ENCODE measurements around the gene MIER1.

Gene MIER1

DNA sequence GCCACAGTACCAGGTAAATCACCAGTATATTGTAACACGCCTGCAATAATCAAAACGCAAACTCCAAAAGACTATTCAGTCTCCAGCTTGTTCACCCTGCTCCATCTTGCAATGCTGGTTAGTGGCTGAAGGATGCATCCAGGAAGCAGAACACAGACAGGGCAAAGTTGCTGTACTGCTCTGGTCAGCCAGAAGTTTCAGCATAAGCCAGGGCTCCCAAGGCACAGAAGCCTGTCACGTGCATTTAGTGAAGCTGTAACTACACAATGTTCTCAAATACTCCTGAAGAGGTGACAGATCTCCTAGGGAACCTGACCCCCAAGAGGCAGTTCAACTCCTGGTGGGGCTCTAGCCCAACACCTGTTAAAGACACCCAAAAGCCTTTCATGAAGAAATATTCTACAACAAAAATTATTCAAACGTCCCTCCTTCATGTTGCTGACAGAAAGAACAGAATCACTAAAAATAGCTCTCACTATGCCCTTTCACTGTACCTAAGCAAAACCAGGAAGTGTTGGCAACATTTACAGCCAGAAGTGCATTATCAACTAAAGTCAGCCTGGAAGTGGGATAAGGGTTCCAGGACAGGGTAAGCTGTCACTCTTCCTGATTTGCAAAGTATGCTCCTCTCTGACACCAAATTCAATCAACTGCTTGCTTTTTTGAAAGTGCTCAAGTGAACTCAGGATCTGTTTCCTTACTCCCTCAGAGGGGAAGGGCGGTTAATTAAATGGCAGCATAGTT, 77.1 kb downstream of the MIER1 start:
- peak; percentile 37 for DNase-seq

DNA sequence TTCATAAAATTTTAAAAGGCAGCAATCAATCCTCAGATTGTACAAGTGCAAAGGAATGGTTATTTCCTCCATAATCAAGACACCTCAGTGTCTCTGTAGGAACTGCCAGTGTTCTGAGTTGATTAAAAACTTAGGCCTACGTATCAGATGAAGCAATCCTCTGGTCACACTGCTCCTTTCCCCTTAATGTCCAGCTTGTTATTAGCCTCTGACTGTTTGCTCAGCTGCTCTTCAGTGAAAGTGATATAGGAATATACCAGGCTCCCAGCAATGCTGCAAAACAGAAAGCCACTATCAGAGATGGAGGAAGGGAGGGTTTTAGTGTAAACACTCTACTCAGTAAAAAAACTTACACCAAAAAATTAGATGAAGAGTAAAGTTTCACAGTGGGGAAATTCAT, 79.4 kb downstream of the MIER1 start:
- peak; percentile 88 for DNase-seq

DNA sequence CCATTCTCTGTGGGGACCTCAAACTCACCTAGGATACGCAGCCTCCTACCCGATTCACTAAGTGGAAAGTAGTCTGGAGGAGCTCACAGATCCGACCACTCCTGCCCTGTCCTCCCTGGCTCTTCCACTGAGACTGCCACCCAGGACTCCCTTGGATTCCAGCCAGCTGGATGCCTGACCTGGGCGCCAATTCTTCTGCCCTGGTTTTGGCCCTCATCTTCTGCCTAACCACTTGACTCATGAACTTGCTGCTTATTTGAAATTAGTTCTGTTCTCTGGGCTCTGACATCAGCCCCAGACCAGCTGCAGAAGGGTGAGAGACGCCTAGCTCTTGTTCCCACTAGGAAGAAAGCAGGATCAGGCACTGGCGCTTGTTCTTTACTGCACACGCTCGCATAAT, 80.3 kb downstream of the MIER1 start:
- DNase-seq = peak; percentile 5

DNA sequence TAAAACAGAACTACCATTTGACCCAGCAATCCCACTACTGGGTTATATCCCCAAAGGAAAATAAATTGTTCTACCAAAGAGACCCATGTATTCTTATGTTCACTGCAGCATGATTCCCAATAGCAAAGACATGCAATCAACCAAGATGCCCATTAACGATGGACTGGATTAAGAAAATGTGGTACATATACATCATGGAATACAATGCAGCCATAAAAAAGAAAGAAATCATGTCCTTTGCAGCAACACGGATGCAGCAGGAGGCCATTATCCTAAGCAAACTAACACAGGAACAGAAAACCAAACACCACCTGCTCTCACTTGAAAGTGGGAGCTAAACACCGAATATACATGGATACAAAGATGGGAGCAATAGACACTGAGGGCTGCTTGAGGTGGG, 85.0 kb downstream of the MIER1 start:
- DNase-seq = no peak

DNA sequence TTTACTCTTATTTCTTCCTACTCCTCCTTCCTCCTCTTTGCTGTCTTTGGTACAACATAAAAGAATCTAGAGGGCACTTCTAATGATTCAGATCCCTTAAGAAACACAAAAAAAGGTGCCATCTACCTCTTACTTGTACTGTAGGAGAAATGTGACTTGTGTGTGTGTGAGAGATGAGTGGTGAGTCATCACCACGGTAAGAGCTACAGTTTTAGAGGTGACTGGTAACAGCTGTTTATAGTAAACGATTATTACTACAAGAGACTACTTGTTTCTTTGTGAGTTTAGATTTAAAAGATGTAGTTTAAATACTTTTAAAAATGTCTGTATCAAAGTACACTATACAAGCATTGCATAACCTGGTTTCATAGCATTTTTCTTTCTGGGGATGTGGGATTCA, 88.8 kb downstream of the MIER1 start:
- DNase-seq = no peak

DNA sequence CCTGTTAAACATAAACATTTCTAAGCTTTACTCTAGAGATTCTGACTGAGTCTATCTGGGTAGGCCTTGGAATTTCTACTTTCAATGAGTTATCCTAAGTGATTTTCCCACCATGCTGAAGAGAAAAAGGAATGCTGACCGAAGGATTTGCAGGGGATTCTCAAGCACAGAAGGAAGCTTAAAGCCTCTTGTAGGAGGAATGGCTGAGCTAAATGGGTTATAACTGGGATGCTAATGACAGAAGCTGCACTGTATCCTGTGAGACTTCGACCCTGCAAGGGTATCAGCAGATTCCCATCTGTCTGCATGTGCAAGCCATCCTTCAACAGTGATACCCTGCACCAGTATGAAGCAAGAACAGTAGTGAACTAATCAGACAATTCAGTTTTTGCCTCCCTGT, 93.8 kb downstream of the MIER1 start:
- DNase-seq = no peak

DNA sequence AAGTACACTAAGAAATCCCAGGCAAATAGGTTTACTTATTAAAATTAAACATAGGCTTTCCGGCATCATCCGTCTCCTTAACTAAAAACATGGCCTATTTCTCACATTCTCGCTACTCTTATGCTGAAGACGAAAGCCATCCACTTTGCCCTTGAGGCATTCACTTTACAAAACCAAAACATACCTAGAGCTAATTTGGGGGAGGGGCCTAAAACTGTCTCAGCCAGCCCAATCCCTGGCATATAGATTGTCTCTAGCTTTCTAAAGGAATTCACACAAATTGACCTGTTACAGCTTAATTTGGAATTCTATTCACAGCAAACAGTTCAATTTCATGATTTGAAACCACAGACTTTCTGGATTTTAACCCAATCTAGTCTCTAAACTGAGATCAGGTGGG, 94.3 kb downstream of the MIER1 start:
- no peak for DNase-seq

DNA sequence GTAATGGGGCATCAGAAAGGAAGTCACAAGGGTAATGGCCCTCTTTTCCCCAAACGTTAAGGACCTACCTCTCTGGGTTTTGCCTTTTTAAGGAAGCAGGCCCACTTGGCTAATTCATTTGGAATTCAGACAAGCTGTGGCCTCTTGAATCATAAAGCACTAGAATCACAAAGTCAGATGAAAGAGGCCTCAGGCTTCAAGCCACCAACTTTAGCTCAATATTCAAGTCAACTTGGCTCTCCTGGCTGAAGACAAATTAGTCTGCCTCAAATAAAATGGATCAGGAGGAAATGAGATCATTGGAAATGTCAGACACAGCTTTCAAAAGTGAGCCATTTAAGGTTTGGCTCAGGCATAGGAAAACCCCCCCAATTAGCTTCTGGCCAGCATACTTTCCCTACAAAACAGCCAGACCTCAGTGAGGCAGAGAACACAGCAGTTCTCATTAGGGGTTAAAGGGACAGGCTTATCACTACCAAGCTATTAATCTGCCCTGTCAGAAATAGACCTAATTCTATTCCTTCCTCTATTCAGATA, 94.9 kb downstream of the MIER1 start:
- DNase-seq = no peak

DNA sequence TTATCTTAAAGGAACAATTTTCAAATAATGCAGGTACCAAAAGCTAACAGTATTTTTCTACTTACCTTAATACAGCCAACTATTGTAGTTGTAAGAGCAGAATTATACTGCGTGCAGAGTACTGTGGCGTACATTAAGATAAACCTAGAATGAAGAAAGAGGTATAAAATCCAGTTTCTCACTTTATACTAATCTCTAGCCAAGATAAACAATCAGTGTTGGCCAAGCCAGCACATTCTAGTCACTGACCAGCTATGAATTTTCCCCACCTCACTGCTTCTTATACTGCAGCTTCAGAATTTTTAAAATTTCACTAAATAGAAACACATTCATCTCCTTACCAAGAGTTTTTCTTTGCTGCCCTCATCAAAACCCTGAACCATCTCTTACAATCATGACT, 95.5 kb downstream of the MIER1 start:
- DNase-seq = no peak

DNA sequence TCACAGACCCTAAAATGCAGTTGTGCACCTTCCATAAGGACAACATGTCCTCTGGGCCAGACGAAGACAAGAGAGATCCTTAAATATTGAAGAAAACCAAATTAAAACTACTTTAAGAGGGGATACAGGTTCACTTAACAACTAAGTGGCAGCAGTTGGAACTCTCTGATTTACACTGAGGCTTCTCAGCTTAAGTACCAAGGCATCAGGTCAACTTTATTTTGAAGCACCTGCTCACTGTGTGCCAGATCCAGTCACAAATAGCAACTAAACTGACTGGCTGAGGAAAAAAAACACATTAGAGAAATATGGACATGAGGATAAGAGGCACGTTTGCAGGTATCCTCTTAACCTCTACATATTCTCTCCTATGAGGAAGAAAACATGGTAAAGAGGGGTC, 96.0 kb downstream of the MIER1 start:
- no peak for DNase-seq

DNA sequence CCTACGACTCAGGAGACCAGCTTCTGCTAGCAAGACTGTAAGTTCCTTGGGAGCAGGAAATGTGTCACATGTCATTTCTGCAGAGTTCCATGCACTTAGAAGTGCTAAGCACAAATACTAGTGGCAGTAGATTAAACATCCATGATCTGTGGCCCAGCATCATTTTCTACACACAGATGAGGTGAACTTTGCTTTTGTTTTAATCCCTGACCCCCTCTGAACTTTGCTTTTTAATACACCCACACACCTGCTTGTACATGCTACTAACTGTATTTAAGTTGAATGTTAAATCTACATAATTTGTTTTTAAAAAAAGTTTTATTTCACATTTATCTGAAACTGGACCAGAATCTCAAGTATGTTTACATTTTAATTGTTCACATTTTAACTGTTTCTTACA, 104.7 kb downstream of the MIER1 start:
- no peak for DNase-seq

DNA sequence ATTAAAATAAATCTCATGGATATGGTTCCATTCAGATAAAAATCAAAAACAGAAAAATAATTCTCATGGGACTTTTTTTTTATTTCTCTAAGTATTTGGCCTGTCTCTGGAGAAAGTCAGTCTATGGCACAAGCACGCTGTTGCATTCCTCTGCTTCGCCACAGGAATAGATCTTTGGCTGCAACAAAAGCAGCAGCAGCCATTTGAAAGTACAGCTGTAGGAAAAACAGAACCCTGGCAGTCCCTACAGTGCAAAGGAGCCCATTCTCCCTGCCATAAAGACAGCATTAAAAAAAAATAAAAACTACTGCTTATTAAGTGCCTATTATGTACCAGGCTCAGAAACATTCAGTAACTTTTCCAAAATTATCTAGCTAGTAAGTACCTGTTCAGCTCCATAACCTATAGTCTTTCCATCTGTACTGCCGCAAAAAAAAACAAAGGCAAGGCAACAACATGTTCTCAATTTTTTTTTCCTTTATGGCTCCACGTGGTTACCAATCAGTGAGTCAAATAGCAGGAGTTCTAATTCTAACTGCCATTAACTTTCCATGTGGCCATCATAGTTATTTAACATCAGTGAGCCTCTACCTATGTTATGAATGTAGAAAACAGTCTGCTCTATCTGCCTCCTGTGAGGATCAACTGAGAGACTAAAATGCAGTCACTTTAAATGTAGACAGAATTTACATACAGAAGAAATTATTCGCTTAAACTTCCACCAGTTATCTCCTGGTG, 106.5 kb downstream of the MIER1 start:
- DNase-seq = no peak

DNA sequence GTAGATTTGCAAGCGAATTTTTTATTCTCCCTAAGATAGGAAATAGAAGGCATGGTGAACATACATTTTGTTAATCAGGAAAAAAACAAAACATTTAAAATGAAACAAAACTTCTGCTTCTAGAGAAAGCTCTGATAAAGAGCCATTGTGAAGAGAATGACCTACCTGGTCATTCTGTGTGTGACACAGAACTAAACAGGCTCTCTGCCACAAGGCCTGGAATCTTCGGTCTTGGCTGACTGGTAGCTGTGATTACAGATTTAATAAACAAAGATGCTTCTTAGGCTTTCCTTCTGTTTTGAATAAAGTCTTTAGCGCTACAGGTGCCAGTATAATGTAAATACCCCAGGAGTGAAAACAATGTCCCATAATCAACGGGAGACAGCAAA, 107.1 kb downstream of the MIER1 start:
- no peak for DNase-seq

Measured in DMS153 (cell line).